Left lobe of liver (tissue), 2 donors: ENCODE data around the gene NHP2. TPM values are rescaled to one million over a fixed set of nuclear protein-coding genes. Genes with fewer than 3 reads are reported as not detected.
A peak's percentile ranks its signal among the peaks of the same experiment; 100 is the strongest.

Source experiments
- ATAC-seq: fragments of 200-7000 bp; cut with Tn5 transposase; one replicate; pipeline ENCODE4 v1.9.1; 2020; ENCODE audit warnings: mild to moderate bottlenecking, moderate library complexity
- DNase-seq: peaks from one replicate; pipeline ENCODE4 v3.0.0-alpha.2; 2020; ENCODE audit warnings: low spot score
- total RNA-seq: library from RNA; stranded (reverse); gene quantifications from one replicate; pipeline ENCODE4 v1.2.1, GENCODE V29; 2021
- donor health status: DM: no; HTN: no; CAD: no; lungs with moderate emphysema.
- donor health status: DM: no; HTN: yes; CAD: no.

Gene NHP2
- total RNA-seq, 1 donor from 2014 or later = 45.6 TPM

- ATAC-seq (no peak), DNase-seq (no peak)
Observed at GRCh38 chr5:178176791-178177190, 23.1 kb upstream of the NHP2 start.

GRCh38 chr5:178174456-178174855 is 20.8 kb upstream of the NHP2 start:
- DNase-seq = no peak
- no peak for ATAC-seq

- DNase-seq (no peak), ATAC-seq (no peak)
Observed at GRCh38 chr5:178170455-178170854, 16.8 kb upstream of the NHP2 start.

- no peak for ATAC-seq
- no peak for DNase-seq
Observed at GRCh38 chr5:178165581-178165980, 11.9 kb upstream of the NHP2 start.

- peak; percentile 100 for ATAC-seq
- peak; percentile 85 for DNase-seq
Observed at GRCh38 chr5:178163772-178164735, 10.4 kb upstream of the NHP2 start.

GRCh38 chr5:178162481-178162880 is 8.8 kb upstream of the NHP2 start:
- ATAC-seq = no peak

GRCh38 chr5:178160176-178160575 is 6.5 kb upstream of the NHP2 start:
- ATAC-seq (no peak), DNase-seq (no peak)

More at GRCh38 chr5:178162481-178162880, 8.8 kb upstream of the NHP2 start:
- peak; percentile 27 for DNase-seq

GRCh38 chr5:178155065-178155464 is 1.4 kb upstream of the NHP2 start:
- DNase-seq (no peak), ATAC-seq (no peak)

- DNase-seq (no peak), ATAC-seq (no peak)
Observed at GRCh38 chr5:178152491-178153444, 917 bp downstream of the NHP2 start.

GRCh38 chr5:178150977-178151734 is 2.5 kb downstream of the NHP2 start:
- ATAC-seq = no peak
- no peak for DNase-seq

GRCh38 chr5:178149199-178149932 is 4.3 kb downstream of the NHP2 start:
- ATAC-seq = no peak
- no peak for DNase-seq

- DNase-seq = no peak
- no peak for ATAC-seq
Observed at GRCh38 chr5:178147406-178147805, 6.3 kb downstream of the NHP2 start.

- ATAC-seq = peak; percentile 88
- peak; percentile 73 for DNase-seq
Observed at GRCh38 chr5:178145965-178146820, 7.5 kb downstream of the NHP2 start.

- DNase-seq (no peak), ATAC-seq (peak; percentile 10)
Observed at GRCh38 chr5:178143901-178144300, 9.8 kb downstream of the NHP2 start.

GRCh38 chr5:178143246-178143645 is 10.4 kb downstream of the NHP2 start:
- no peak for ATAC-seq
- no peak for DNase-seq

- ATAC-seq (no peak), DNase-seq (no peak)
Observed at GRCh38 chr5:178142642-178143041, 11.0 kb downstream of the NHP2 start.

- ATAC-seq (no peak), DNase-seq (no peak)
Observed at GRCh38 chr5:178141550-178141949, 12.1 kb downstream of the NHP2 start.

GRCh38 chr5:178137991-178138390 is 15.7 kb downstream of the NHP2 start:
- ATAC-seq (no peak), DNase-seq (no peak)

GRCh38 chr5:178136990-178137389 is 16.7 kb downstream of the NHP2 start:
- no peak for ATAC-seq
- DNase-seq = no peak
